NCI-H1436 treated with DMSO at 0.1 percent for 48 hours (cell line): ENCODE data around the gene PAPPA2.
"Not testable (repeated sequence)": the region's sequence is repeated elsewhere in the genome, so short reads cannot be mapped to it uniquely, and the experiment has no call there.

Experiments used
- DNase-seq: peaks from one replicate; lab custom pipeline; 2025; lab: John Stamatoyannopoulos, UW

PAPPA2 gene

DNA sequence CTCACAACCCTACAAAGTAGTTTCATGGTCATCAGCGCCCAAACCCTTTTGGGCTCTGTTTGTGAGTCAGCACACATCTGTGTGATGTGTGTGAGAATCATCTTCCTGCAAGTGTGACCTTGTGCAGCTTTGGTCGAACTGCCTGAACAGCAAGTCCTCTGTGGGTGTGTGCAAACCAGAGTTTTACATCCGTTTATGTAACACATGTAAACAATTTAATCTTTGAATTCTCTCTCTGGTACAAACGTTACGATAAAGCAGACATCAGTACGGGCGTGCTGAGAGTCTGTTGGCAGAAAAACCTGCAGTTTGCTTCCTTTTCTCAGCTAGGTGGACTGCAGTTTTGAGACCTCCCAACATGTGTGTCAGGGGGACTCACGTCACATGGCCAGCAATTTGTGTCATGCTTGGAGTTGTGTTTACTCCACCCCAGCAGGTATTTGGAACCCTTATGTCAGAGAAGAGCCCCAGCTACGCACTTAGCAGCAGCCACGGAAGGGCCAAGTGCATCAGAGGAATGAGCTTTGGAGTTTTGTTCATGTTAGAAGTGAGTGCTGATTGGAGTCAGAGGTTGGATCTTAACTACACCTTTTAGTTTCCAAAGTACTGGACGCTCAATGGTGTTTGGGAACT lies 230.8 kb downstream of the PAPPA2 start:
- no peak for DNase-seq

- no peak for DNase-seq
These were observed 231.7 kb downstream of the PAPPA2 start for GRCh38 chr1:176694713-176695112.

DNA sequence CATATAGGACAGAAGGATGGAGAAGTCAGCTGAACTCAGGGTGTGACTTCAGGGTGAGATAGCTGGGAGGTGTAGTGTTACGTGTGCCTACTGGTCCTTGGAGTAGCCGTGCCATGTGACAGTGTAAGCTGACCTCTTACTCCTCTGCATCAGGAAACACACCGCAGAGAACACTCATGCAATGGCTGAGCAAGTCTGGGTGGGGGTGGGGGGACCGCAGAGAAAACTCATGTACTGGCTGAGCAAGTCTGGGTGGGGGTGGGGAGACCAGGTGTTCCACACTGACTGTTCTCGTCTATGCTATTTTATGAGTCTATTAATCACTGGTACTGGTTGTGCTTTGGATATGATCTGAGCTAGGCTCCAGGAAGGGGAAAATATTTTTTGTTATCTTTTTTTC lies 233.1 kb downstream of the PAPPA2 start:
- DNase-seq, result no peak

- no peak for DNase-seq
These were observed 233.7 kb downstream of the PAPPA2 start for GRCh38 chr1:176696689-176697088.

DNA sequence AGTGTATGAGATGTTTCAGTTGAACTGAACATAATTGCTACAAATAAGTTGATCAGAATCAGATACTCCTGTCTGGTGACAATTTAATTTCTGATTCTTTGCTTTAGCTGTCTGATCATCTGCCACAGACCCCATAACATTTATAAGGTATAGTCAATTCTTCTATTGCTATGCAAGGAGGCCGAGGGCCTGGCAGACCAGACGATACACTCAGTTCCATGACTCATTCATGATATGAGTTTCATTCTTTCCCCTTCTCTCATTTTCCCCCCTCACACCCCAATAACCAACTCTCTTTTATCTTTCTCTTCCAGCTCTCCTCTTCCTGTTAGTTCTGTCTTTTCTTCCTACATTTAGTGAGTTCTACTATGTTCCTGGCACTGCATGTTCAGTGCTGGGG lies 236.8 kb downstream of the PAPPA2 start:
- no peak for DNase-seq

- DNase-seq, result no peak
These were observed 238.3 kb downstream of the PAPPA2 start for GRCh38 chr1:176701151-176701866.

DNA sequence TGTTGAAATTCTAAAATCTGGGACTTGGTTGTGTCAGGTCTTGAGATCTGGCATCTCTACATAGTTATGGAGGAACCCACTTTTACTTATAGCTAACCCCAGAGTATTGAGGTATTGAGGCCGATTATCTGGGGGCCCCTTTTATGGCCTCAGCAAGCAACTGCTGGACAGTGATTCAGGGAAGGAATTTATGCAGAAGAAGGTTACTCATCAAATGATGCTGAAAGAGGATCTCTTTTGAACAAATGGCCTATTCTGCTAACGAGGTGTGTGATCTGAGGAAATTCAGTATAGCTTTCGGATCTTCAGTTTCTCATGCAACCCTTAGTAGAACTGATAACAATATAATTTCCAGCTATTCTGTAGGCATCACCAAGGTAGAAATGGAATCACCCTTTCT lies 239.9 kb downstream of the PAPPA2 start:
- no peak for DNase-seq

DNA sequence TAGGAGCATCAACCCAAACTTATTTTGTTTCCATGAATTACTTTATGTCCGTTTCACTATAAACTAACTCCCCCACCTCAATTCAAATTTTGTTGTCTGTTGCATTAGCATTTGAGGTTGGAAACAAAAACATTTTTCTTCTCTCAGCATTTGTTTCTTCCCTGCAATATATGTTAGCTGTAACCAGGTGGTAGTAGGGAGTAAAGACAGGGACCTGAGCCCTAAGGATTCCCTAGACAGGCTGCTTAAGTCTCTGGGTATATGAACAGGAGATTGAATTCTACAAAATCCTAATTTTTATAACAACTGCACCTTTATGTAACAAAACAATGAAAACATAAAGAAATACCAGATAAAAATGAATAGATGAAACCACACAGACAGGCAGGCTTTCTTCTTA lies 242.6 kb downstream of the PAPPA2 start:
- DNase-seq, result no peak

GRCh38 chr1:176717066-176717750 lies 254.2 kb downstream of the PAPPA2 start:
- DNase-seq, result no peak

GRCh38 chr1:176719447-176719846 lies 256.5 kb downstream of the PAPPA2 start:
- DNase-seq, result no peak

DNA sequence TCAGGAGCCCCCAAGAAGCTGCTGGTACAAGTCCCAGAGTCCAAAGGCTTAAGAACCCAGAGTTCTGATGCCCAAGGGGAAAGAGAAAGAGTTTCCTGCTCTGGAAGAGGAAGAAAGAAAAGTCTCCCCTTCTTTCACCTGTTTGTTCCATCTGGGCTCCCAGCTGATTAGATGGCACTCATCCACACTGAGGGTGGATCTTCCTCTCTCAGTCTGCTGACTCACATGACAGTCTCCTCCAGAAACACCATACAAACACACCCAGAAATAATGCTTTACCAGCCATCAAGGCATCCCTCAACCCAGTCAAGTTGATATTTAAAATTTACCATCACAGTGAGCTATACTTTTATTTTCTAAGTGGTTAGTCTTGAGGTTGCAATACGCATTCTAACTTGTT lies 257.9 kb downstream of the PAPPA2 start:
- no peak for DNase-seq

GRCh38 chr1:176733661-176734060 lies 270.7 kb downstream of the PAPPA2 start:
- DNase-seq, result no peak

DNA sequence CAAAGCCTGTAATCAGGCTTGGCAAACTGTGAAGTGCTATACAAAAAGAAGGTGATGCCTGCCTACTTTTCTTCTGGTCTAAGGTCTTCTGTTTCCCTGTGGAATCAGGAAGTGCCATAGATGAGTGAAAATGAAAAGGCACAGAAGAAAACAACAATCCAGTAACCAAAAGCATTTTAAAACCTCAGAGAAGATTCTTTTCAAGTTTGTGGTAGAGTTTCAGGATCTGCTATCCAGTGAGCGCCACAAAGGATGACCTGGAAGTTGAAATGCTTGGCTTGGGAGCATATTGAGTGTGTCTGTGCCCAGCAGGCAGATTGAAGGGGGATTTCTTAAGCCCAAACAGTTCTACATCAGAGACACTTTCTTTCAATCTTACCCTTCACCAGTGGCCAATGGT lies 272.2 kb downstream of the PAPPA2 start:
- DNase-seq, result no peak

- DNase-seq, result no peak
These were observed 273.0 kb downstream of the PAPPA2 start for GRCh38 chr1:176736015-176736414.

DNA sequence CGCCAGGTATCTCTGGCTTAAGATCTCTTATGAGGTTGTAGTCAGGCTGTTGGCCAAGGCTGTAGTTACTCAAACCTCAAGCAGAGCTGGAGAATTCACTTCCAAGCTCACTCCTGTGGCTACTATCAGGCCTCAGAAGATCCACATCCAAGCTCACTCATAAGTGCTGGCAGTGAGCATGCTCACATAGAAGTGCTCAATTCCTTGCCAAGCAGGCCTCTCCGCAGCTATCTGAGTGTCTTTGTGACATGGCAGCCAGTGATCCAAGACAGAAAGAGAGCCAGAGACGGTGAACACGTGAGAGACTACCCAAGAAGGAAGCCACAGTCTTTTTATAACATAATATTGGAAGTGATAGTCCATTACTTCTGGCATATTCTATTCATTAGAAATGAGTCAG lies 278.2 kb downstream of the PAPPA2 start:
- DNase-seq, result no peak

DNA sequence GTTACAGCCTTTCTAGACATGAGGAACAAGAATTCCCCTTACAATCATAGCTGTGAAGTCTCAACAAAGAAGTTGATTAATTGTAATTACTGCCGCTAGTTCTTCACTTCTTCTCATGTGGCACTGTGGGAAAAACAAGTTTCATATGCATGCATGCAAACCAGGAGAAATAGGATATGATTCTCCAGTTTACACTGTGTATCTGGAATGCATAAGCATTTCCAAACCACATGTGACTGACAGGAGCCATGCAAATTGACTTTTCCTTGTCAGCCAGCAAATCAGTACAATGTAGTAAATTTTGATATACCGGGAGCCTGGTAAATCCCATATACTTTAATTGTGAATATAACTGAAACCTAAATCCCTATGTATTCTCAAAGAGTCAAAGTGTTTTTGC lies 279.3 kb downstream of the PAPPA2 start:
- no peak for DNase-seq

GRCh38 chr1:176744142-176744541 lies 281.2 kb downstream of the PAPPA2 start:
- no peak for DNase-seq

DNA sequence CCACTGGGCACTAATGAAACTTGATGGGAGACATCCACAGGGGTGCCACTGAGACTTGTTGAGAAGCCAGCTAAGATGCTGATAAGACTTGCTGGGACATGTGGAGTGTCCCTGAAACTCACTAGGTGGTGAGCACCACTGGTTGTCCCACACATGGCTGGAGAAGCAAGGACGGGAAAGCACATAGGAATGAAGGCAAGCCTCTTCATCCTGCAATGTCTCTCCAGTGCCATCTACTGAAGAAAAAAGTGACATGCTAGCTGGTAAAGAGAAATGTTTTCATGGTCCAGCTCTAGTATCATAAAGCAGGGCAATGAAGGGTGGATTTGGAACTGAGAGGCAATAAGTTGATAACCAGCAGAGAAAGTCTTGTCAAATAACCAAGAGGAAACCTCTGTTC lies 283.0 kb downstream of the PAPPA2 start:
- DNase-seq, result no peak

GRCh38 chr1:176752505-176752904 lies 289.5 kb downstream of the PAPPA2 start:
- no peak for DNase-seq

DNA sequence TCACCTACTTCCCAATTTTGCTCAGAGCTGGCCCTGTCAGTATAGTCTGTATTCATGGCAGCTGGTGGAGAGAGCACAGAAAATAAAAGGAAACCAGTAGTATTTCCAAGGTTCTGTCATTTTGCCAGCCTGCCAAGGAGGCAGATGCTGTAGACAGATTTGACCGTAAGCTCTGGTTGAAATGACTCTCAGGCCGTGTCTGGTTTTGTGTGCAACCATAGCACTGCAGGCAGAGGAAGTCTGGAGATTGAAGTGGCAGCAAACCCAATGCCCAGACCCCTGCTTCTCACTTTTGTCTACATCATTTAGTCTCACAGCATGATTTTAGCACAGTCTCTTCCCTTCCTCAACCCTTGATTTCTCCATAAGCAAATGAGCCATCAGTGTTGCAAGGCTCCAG lies 291.7 kb downstream of the PAPPA2 start:
- DNase-seq, result no peak

DNA sequence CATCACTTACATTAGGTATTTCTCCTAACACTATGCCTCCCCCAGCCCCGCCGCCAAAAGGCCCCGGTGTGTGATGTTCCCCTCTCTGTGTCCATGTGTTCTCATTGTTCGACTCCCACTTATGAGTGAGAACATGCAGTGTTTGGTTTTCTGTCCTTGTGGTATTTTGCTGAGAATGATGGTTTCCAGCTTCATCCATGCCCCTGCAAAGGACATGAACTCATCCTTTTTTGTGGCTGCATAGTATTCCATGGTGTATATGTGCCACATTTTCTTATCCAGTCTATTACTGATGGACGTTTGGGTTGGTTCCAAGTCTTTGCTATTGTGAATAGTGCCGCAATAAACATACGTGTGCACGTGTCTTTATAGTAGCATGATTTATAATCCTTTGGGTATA lies 293.8 kb downstream of the PAPPA2 start:
- DNase-seq, result not testable (repeated sequence)

DNA sequence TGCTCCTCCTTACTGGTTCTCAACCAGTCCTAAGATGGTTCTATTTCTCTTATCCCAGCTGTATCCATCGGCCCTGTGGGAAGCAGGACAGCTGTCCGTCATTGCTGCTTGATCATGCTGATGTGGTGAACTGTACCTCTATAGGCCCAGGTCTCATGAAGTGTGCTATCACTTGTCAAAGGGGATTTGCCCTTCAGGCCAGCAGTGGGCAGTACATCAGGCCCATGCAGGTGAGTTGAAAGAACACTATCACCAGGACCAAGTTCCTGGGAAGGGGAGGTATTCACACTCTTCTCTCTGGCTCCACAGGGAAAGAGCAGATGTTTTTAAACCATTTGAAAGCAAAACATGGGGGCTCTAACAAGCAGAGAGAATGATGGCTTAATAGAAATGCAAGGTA lies 302.6 kb downstream of the PAPPA2 start:
- DNase-seq, result no peak

DNA sequence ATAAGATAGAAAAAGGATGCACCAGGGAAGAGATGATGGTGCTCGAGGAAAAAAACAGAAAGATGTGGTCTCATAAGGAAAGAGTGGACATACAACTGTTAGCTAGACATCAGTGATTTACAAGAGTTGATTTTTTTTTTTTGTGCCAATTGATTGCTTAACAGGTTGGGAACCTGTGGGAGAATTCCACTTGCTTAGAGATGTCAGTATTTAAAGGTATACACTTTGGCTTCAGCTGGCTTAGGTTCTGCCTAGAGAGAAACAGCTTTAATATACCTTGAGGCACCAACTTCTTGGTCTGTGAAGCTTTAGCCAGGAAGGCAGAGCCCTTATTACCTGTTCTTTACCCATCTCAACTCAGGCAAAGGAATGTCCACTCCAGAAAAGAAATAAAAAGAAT lies 303.8 kb downstream of the PAPPA2 start:
- DNase-seq, result no peak
